Neural cell (in vitro differentiated cells): ENCODE results near the gene CRYM.

ENCODE experiments used
- CTCF ChIP-seq: fragments of 450-650 bp; IDR thresholded peaks from 2 replicates; pipeline ENCODE4 v1.5.1; 2014; ENCODE audit warnings: antibody characterized with exemption, mild to moderate bottlenecking, moderate library complexity; ENCODE audit not compliant: poor library complexity, severe bottlenecking
- EZH2 ChIP-seq: fragments of 200-600, 300-800 bp; shearing (Covaris generic), sonication (generic); IDR thresholded peaks from 2 replicates; pipeline ENCODE4 v1.6.1; 2014; ENCODE audit warnings: antibody characterized with exemption, low read length, borderline replicate concordance, mild to moderate bottlenecking; ENCODE audit not compliant: insufficient read depth, poor library complexity, severe bottlenecking
- POLR2AphosphoS5 ChIP-seq: IDR thresholded peaks from 2 replicates; pipeline ENCODE4 v1.6.1; 2012
- RAD21 ChIP-seq: fragments of 450-650 bp; conservative IDR thresholded peaks from 2 replicates; pipeline ENCODE4 v1.6.1; 2014; ENCODE audit warnings: antibody characterized with exemption, mild to moderate bottlenecking, moderate library complexity
- REST ChIP-seq: IDR thresholded peaks from 2 replicates; pipeline ENCODE4 v1.6.1; 2012; ENCODE audit warnings: borderline replicate concordance
- SMC3 ChIP-seq: fragments of 450-650 bp; conservative IDR thresholded peaks from 2 replicates; pipeline ENCODE4 v1.6.1; 2014; ENCODE audit warnings: antibody characterized with exemption, mild to moderate bottlenecking, moderate library complexity; ENCODE audit not compliant: poor library complexity

- no peak for TF ChIP-seq CTCF
- no peak for TF ChIP-seq POLR2AphosphoS5
- no peak for TF ChIP-seq EZH2
- TF ChIP-seq RAD21 = no peak
- TF ChIP-seq REST = no peak
- no peak for TF ChIP-seq SMC3
Measured at GRCh38 chr16:21217121-21217520, 61.0 kb downstream of the CRYM start.
